A549 (cell line): ENCODE measurements around the gene SF3B4. TPM values are rescaled to one million over a fixed set of nuclear protein-coding genes. Genes with fewer than 3 reads are reported as not detected.

ENCODE experiments used
- ATAC-seq, 2 experiments: fragments of 200-7000 bp in 1 of 2; fragments of >200 bp in 1 of 2; cut with Nextera tagmentation in 1 of 2; cut with Tn5 transposase in 1 of 2; 3 replicates each; pipeline versions ENCODE4 v1.8.0 to v1.9.1; 2018 to 2020; ENCODE audit warnings: mild to moderate bottlenecking in 1 of 2, moderate library complexity in 1 of 2
- CTCF ChIA-PET: fragments of 300-600 bp; sonication (Branson Sonifier 250); formaldehyde crosslinking; extraction: SDS; loops from one replicate; lab custom pipeline; 2021; ENCODE audit warnings: antibody characterized with exemption, inconsistent platforms; lab: Yijun Ruan, JAX
- POLR2A ChIA-PET: fragments of 350-600 bp; formaldehyde crosslinking; extraction: SDS; loops from one replicate; lab custom pipeline; 2021; ENCODE audit warnings: antibody characterized with exemption, inconsistent platforms; lab: Yijun Ruan, JAX
- DNase-seq, 2 experiments: peaks; one replicate each; pipeline versions ENCODE4 v3.0.0 to v3.0.0-alpha.2; 2011 to 2016; ENCODE audit warnings: low read depth in 1 of 2, low spot score in 1 of 2
- FAIRE-seq: peaks from 2 replicates; lab custom pipeline; 2011; peaks lifted over from hg19 to GRCh38; lab: Jason Lieb, UNC
- H3K27ac ChIP-seq, 2 experiments: fragments of >200 bp; sonication (Bioruptor Twin); formaldehyde crosslinking; 3 replicates each; pipeline ENCODE4 v1.5.1; 2016 to 2017
- H3K4me1 ChIP-seq: fragments of >200 bp; sonication (Bioruptor Twin); formaldehyde crosslinking; 3 replicates; pipeline ENCODE4 v1.6.1; 2016
- H3K4me2 ChIP-seq: fragments of >200 bp; sonication (Bioruptor Twin); formaldehyde crosslinking; 3 replicates; pipeline ENCODE4 v1.6.1; 2016
- H3K4me3 ChIP-seq: fragments of >200 bp; sonication (Bioruptor Twin); formaldehyde crosslinking; 3 replicates; pipeline ENCODE4 v1.5.1; 2016
- H3K9me3 ChIP-seq: fragments of >200 bp; sonication (Bioruptor Twin); formaldehyde crosslinking; 3 replicates; pipeline ENCODE4 v1.6.1; 2016
- BHLHE40 ChIP-seq: IDR thresholded peaks from 2 replicates; pipeline ENCODE4 v1.6.1; 2012; ENCODE audit warnings: low read depth, low read length, inconsistent platforms
- CBX2 ChIP-seq: fragments of 200-600 bp; sonication (generic); IDR thresholded peaks from 2 replicates; pipeline ENCODE4 v1.6.1; 2016; ENCODE audit warnings: low read depth, mild to moderate bottlenecking, borderline replicate concordance
- CBX8 ChIP-seq: fragments of 200-600 bp; sonication (generic); IDR thresholded peaks from 2 replicates; pipeline ENCODE4 v1.6.1; 2016
- CEBPB ChIP-seq, 2 experiments: fragments of >200 bp in 1 of 2; sonication (Bioruptor Twin) in 1 of 2; formaldehyde crosslinking in 1 of 2; IDR thresholded peaks; 2 replicates each; pipeline ENCODE4 v1.6.1; 2012 to 2016
- CHD2 ChIP-seq: fragments of 150-350 bp; IDR thresholded peaks from 2 replicates; pipeline ENCODE4 v1.6.1; 2014; ENCODE audit warnings: low read length; ENCODE audit not compliant: partially characterized antibody
- CHD4 ChIP-seq: fragments of 200-600 bp; sonication (generic); IDR thresholded peaks from 2 replicates; pipeline ENCODE4 v1.6.1; 2016; ENCODE audit warnings: antibody characterized with exemption, mild to moderate bottlenecking, borderline replicate concordance
- EHF ChIP-seq: fragments of 250-450 bp; sonication (Bioruptor Pico); IDR thresholded peaks from 2 replicates; pipeline ENCODE4 v1.5.0; 2020; ENCODE audit warnings: mild to moderate bottlenecking
- EP300 ChIP-seq, 2 experiments: fragments of >200 bp; sonication (Bioruptor Twin); formaldehyde crosslinking; IDR thresholded peaks; 2 replicates in 1 of 2; 3 replicates in 1 of 2; pipeline ENCODE4 v1.6.1; 2016 to 2017
- FOSL2 ChIP-seq, 2 experiments: fragments of 450-650 bp in 1 of 2; fragments of >200 bp in 1 of 2; sonication (Bioruptor Twin) in 1 of 2; formaldehyde crosslinking; IDR thresholded peaks; 2 replicates each; pipeline versions ENCODE4 v1.5.0 to v1.6.1; 2016 to 2020; ENCODE audit warnings: mild to moderate bottlenecking in 1 of 2, moderate library complexity in 1 of 2
- GATA3 ChIP-seq: IDR thresholded peaks from 2 replicates; pipeline ENCODE4 v1.6.1; 2012; ENCODE audit warnings: borderline replicate concordance
- HDAC2 ChIP-seq: fragments of 200-600 bp; sonication (generic); IDR thresholded peaks from 2 replicates; pipeline ENCODE4 v1.6.1; 2016
- HEYL ChIP-seq: fragments of 250-450 bp; sonication (Bioruptor Pico); IDR thresholded peaks from 2 replicates; pipeline ENCODE4 v1.8.0; 2021; ENCODE audit warnings: mild to moderate bottlenecking, moderate library complexity
- HOXA7 ChIP-seq: fragments of 250-450 bp; sonication (Bioruptor Pico); IDR thresholded peaks from 2 replicates; pipeline ENCODE4 v1.5.0; 2020; ENCODE audit warnings: mild to moderate bottlenecking, moderate library complexity
- HOXB13 ChIP-seq: fragments of 250-450 bp; sonication (Bioruptor Pico); IDR thresholded peaks from 2 replicates; pipeline ENCODE4 v1.5.0; 2020; ENCODE audit warnings: low read depth, mild to moderate bottlenecking, moderate library complexity
- JUN ChIP-seq, 2 experiments: fragments of >200 bp; sonication (Bioruptor Twin); formaldehyde crosslinking; IDR thresholded peaks; 2 replicates in 1 of 2; 3 replicates in 1 of 2; pipeline ENCODE4 v1.6.1; 2016 to 2017
- JUNB ChIP-seq: fragments of >200 bp; sonication (Bioruptor Twin); formaldehyde crosslinking; IDR thresholded peaks from 2 replicates; pipeline ENCODE4 v1.6.1; 2016
- NPAS2 ChIP-seq: fragments of 250-450 bp; sonication (Bioruptor Pico); IDR thresholded peaks from 2 replicates; pipeline ENCODE4 v1.8.0; 2022; ENCODE audit warnings: mild to moderate bottlenecking, moderate library complexity, borderline replicate concordance
- POLR2AphosphoS2 ChIP-seq: conservative IDR thresholded peaks from 2 replicates; pipeline ENCODE4 v1.6.1; 2012; ENCODE audit warnings: low read length, improper control_type of control experiment, inconsistent platforms
- RARB ChIP-seq: fragments of 250-450 bp; sonication (Bioruptor Pico); IDR thresholded peaks from 2 replicates; pipeline ENCODE4 v1.8.0; 2021; ENCODE audit warnings: mild to moderate bottlenecking, moderate library complexity
- TP53 ChIP-seq: fragments of 250-450 bp; sonication (Bioruptor Pico); IDR thresholded peaks from 2 replicates; pipeline ENCODE4 v1.5.0; 2021; ENCODE audit warnings: mild to moderate bottlenecking, moderate library complexity
- ZSCAN20 ChIP-seq: fragments of 250-450 bp; sonication (Bioruptor Pico); IDR thresholded peaks from 2 replicates; pipeline ENCODE4 v1.8.0; 2022; ENCODE audit warnings: mild to moderate bottlenecking, moderate library complexity
- WGBS: methylation state at CpG from one replicate; pipeline ENCODE4 v1.1.6; 2017; ENCODE audit errors: missing lambda C conversion rate; 5-methylcytosine and 5-hydroxymethylcytosine counted together
- polyA plus RNA-seq, 4 experiments: library from polyadenylated mRNA; depleted of rRNA in 3 of 4; stranded (reverse); fragments of >200 nt; fragmentation: RNase III in 1 of 4; extraction: RNeasy Plus Mini Kit Qiagen cat#74134 plus additional on column Dnase treatment in 1 of 4; gene quantifications; 2 replicates in 3 of 4; 3 replicates in 1 of 4; pipeline ENCODE4 v1.2.3, GENCODE V29; 2011 to 2017
- TF ChIP-seq, protein P1 (sequence below): fragments of 250-450 bp; sonication (Bioruptor Pico); IDR thresholded peaks from 2 replicates; pipeline ENCODE4 v1.5.0; 2020; ENCODE audit warnings: low read depth, mild to moderate bottlenecking, moderate library complexity
- TF ChIP-seq, protein P2 (sequence below): IDR thresholded peaks from 2 replicates; pipeline ENCODE4 v1.6.1; 2012
- TF ChIP-seq, protein P3 (sequence below): fragments of >200 bp; sonication (Bioruptor Twin); formaldehyde crosslinking; IDR thresholded peaks from 3 replicates; pipeline ENCODE4 v1.6.1; 2016
- TF ChIP-seq, protein P4 (sequence below): fragments of 450-650 bp; IDR thresholded peaks from 2 replicates; pipeline ENCODE4 v1.6.1; 2014; ENCODE audit warnings: antibody characterized with exemption
- TF ChIP-seq, protein P5 (sequence below): fragments of 250-450 bp; sonication (Bioruptor Pico); IDR thresholded peaks from 2 replicates; pipeline ENCODE4 v1.5.0; 2021; ENCODE audit warnings: mild to moderate bottlenecking, moderate library complexity, borderline replicate concordance

The SF3B4 gene
- polyA plus RNA-seq, 2 of the 4 experiments (the other 2 are of a cell fraction), result 71.2 to 94.6 TPM

DNA sequence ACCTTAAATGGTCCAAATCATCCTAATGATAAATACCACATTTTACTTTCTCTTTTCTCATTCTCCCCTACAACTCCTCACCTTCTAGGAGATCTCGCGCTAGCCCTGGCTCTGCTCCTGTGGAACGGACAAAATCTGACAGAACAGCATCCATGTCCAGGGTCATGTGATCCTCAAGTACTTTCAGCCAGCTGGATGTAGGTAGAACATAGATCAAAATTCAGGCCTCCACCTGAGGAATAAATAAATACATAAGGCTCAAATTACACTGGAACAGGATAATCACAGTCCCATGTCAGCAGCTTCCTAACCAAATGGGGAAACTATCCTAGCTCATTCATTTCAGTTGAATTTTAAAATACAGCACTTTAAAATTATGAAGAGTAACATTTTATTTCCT is 49.7 kb upstream of the SF3B4 start:
- 95% methylated on average over 3 of the region's 3 CpGs for WGBS
- ChIA-PET POLR2A (no interaction called here), CTCF (interaction anchor here (0.6 to 1.5 kb wide), 4 partner anchors 10 to 74 kb away, joined by 3 to 5 read pairs (median 3); no protein-coding TSS in a partner anchor)
- DNase-seq, result no peak
- H3K4me1 ChIP-seq, result peaks cover 22% of the 10 kb centered on the region
- no peak for ATAC-seq
- FAIRE-seq, result no peak
- no peak overlapping the region for H3K4me3 ChIP-seq
- TF ChIP-seq TP53 (CRISPR knock-in tag), result no peak
- TF ChIP-seq NPAS2 (CRISPR knock-in tag), result no peak
- TF ChIP-seq HOXA7 (CRISPR knock-in tag), result no peak
- no peak for TF ChIP-seq CHD4
- no peak for TF ChIP-seq GATA3
- TF ChIP-seq EHF, result no peak
- TF ChIP-seq, protein P1, sequence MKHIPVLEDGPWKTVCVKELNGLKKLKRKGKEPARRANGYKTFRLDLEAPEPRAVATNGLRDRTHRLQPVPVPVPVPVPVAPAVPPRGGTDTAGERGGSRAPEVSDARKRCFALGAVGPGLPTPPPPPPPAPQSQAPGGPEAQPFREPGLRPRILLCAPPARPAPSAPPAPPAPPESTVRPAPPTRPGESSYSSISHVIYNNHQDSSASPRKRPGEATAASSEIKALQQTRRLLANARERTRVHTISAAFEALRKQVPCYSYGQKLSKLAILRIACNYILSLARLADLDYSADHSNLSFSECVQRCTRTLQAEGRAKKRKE (CRISPR knock-in tag), result no peak
- TF ChIP-seq EP300 (IDR thresholded peaks at IDR 0.05), result no peak
- no peak for TF ChIP-seq CBX2
- TF ChIP-seq HOXB13, result no peak
- TF ChIP-seq, protein P2, sequence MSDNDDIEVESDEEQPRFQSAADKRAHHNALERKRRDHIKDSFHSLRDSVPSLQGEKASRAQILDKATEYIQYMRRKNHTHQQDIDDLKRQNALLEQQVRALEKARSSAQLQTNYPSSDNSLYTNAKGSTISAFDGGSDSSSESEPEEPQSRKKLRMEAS, result no peak
- TF ChIP-seq CBX8, result no peak
- TF ChIP-seq HDAC2, result no peak
- no peak overlapping the region for H3K4me2 ChIP-seq
- no peaks in the 10 kb centered on the region for H3K9me3 ChIP-seq
- H3K27ac ChIP-seq, result no peak overlapping the region

DNA sequence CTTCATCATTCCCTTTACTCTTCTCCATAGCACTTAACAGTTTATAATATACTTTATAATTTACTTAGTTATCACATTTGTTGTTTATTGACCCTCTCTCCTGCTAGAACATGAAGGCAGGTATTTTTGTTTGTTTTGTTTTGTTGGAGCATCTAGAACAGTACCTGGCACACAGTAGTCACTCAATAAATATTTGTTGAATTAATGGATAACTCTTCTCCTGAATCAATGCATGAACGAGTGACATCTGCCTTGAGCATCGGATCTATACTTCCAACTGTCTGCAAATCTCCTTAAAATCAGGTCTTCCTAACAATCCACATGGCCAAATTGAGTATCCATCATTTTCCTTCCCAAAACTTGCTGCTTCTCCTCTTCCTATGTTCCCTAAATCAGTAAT is 44.9 kb upstream of the SF3B4 start:
- Histone ChIP-seq H3K4me1 (no peaks in the 10 kb centered on the region), H3K4me3 (no peak overlapping the region), H3K27ac (no peak overlapping the region), H3K4me2 (no peak overlapping the region), H3K9me3 (no peaks in the 10 kb centered on the region)
- TF ChIP-seq RARB (CRISPR knock-in tag) (no peak), FOSL2 (IDR thresholded peaks at IDR 0.05) (no peak), FOSL2 (CRISPR knock-in tag; IDR thresholded peaks at IDR 0.05) (no peak), POLR2AphosphoS2 (no peak), BHLHE40 (no peak), JUNB (no peak), GATA3 (no peak), JUN (IDR thresholded peaks at IDR 0.05) (no peak), HOXB13 (no peak), CHD2 (no peak), HEYL (CRISPR knock-in tag) (no peak), ZSCAN20 (CRISPR knock-in tag) (no peak), CEBPB (IDR thresholded peaks at IDR 0.05) (no peak), CBX2 (no peak)
- TF ChIP-seq, protein P3, sequence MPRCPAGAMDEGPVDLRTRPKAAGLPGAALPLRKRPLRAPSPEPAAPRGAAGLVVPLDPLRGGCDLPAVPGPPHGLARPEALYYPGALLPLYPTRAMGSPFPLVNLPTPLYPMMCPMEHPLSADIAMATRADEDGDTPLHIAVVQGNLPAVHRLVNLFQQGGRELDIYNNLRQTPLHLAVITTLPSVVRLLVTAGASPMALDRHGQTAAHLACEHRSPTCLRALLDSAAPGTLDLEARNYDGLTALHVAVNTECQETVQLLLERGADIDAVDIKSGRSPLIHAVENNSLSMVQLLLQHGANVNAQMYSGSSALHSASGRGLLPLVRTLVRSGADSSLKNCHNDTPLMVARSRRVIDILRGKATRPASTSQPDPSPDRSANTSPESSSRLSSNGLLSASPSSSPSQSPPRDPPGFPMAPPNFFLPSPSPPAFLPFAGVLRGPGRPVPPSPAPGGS, result no peak
- TF ChIP-seq, protein P4, sequence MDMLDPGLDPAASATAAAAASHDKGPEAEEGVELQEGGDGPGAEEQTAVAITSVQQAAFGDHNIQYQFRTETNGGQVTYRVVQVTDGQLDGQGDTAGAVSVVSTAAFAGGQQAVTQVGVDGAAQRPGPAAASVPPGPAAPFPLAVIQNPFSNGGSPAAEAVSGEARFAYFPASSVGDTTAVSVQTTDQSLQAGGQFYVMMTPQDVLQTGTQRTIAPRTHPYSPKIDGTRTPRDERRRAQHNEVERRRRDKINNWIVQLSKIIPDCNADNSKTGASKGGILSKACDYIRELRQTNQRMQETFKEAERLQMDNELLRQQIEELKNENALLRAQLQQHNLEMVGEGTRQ, result no peak
- TF ChIP-seq, protein P5, sequence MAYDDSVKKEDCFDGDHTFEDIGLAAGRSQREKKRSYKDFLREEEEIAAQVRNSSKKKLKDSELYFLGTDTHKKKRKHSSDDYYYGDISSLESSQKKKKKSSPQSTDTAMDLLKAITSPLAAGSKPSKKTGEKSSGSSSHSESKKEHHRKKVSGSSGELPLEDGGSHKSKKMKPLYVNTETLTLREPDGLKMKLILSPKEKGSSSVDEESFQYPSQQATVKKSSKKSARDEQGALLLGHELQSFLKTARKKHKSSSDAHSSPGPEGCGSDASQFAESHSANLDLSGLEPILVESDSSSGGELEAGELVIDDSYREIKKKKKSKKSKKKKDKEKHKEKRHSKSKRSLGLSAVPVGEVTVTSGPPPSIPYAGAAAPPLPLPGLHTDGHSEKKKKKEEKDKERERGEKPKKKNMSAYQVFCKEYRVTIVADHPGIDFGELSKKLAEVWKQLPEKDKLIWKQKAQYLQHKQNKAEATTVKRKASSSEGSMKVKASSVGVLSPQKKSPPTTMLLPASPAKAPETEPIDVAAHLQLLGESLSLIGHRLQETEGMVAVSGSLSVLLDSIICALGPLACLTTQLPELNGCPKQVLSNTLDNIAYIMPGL (CRISPR knock-in tag), result no peak
- ATAC-seq (no peak), FAIRE-seq (no peak), DNase-seq (no peak)
- WGBS, result 86% methylated on average over 2 of the region's 2 CpGs
- ChIA-PET CTCF (interaction anchor here (0.7 to 2.4 kb wide), 5 partner anchors 10 to 215 kb away, joined by 3 to 14 read pairs (median 4); no protein-coding TSS in a partner anchor), POLR2A (no interaction called here)
